Femur (tissue), 1 donor: ENCODE results near the gene ARAP3.

Experiments used
- DNase-seq: peaks from one replicate; pipeline ENCODE4 v3.0.0-alpha.2; 2017

The ARAP3 gene

DNA sequence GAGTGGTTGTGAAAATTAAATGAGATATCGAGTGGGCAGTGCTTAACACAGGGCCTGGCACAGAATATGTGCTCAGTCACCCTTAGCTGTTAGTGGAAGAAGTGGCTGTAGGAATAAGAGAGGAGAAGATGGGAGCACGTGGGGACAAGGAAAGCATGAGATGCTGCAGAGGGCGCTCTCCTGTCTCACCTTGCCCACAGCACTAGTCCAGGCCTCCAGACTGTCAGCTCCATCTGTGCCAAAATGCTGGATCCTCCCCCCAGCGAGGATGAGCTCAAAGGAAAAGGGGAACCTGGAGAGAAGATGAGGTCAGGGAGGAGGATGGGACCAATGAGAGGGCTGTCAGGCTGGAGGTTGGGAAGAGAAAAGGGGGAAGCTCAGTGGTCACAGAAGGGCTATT, 12.5 kb downstream of the ARAP3 start:
- DNase-seq = no peak

DNA sequence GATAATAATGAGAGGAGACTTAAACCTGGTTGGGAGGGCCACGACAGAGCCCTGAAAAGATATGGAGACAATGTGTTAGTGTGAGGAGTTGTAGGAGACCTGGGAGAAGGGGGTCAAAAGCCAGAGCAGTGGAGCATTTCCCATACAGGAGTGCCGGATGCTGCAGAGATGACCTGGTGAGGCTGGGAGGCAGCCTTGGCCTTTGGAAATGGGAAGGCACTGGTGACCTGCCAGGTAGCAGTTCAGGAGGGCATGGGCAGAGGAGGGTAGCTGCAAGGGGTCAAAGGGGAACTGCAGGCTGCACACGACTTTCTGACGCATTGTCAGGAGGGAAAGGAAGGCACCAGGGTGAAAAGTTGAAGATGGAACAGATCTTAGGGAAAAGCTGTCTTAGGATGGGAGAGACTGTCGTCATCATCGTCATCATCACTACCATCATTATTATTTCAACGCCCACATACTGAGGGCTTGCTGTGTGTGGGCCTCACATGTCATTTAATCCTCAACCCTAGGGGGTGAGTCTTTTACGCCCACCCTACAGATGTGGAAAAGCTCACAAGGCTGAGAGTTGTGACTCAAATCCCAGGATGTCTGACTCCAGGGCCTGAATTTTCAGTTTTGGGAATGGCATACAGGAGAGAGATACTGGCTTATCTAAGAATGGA, 13.3 kb downstream of the ARAP3 start:
- DNase-seq = no peak

DNA sequence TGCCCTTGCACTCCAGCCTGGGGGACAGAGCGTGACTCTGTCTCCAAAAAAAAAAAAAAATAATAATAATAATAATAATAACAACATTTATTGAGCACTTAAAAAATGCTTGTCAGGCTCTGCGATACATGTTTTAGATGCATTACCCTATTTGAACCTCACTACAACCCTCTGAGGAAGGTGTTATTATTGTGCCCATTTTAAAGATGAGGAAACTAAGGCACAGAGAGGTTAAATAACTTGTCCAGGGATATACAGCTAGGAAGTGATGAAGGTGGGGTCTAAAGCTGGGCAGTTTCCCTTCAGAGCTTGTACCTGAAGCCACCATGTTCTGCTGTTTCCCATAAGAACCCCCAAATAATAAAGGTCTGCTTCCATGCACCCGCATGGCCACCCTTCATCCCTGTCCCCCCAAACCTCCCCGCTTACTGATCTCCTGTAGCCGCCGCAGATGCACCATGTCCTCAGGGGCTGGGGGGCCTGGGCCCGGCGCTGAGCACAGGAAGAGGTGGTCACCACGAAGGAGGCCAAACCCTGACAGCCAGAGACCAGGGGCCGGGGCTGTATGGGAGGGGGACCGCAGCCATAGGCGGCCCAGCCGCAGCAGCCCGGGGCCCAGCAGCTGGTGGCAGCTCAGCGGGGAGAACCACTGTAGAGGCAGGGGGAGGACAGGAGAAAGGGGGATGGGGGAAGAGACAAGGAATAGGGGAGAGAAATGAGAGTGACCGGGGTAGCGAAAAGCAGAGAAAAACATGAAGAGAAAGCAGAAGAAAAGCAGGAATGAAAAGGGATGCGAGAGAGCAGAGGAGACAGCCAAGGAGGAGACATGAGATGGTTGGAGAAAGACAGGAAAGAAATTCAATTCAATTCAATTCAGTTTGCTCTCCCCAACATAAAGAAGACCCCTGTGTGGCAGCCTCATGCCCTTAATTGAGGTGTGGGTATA, 15.8 kb downstream of the ARAP3 start:
- no peak for DNase-seq

DNA sequence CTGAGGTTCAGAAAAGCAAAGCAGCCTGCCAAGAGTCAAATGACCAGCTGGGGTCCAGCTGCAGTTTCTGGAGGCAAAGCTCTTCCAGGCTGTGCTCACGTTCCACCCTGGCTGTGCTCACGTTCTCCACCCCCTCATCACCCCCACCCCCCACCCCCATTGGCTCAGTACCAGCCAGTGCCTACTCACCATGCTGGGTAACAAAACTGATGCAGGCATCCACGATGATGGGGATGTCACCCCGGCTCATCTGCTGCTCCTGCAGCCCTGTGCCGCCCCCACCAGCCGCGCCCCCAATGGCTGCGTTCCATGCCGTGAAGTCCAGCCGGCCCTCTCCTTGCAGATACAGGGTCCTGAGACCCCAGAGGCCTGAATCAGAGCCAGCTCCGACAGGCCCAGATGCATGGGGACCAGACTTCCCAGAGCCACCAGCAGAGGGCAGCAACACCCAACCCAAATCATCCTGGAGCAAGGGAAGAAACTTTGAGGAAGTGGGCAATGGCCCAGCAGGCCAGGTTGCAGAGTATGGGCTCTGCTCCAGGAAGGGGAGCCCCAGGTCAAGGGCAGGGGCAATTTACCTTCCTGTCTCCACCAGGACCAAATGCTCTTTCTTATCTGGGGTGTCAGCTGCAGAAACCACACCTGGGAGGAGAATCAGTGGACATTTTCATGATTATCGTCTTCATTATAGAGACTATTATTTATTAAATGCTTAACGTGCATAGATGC, 17.1 kb downstream of the ARAP3 start:
- DNase-seq = peak; percentile 84

DNA sequence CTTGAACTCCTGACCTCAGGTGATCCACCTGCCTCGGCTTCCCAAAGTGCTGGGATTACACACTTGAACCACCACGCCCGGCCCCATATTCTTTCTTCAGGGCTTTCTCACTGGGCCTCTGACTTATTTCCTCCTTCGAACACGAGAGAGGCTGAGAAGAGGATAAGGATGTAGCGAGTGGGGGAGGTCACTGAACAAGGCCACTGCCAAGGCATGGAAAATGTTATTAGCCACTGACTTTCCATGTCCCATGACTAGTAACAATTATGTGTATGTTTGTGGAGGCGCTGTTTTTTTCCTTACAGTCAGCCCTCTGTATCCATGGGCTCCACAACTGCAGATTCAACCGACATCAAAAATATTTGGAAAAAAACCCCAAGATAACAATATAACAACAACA, 18.5 kb downstream of the ARAP3 start:
- no peak for DNase-seq

DNA sequence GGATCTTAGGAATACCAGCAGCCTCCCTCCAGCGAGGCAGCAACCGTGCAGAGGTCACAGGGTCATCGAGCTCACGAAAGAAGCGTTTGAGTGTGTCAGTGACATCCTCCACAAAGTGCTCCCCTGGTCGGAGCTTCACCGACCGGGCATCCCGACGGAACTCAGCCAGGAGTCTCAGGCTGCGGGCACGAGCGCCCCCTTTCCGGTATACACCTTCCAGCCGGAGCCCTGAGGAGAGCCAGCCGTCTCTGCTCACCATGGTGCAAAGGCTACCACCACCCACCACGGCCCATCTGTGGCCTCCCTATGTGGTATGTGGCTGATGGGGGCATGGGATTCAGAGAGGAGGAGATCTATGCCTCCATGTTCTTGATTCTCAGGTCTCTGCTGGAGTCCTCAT, 20.0 kb downstream of the ARAP3 start:
- DNase-seq = no peak

DNA sequence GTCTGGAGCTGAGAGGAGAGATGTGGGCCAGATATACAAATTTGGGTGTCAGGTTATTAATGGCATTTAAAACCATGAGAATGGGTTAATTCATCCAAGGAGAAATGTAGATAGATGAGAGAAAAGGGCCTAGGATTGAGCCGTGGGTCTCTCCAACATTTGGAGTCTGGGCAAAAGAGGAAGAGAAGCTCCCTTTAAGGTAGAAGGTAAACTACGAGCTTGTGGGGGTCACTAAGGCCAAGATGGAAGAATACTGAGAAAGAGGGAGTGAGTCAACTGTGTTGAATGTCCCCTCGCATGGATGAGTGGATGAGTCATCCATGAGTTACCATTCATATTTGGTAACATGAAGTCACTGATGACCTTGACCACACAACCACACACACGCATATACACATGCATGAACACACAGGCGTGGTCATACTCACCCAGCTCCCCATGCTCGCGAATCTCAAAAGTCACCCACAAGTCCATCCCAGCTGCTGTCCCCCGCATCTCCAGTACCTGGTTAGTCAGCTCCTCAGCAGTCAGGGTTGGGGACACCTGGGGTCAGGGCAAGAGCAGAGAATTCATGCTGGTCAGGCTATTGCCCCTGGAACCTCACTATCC, 24.0 kb downstream of the ARAP3 start:
- no peak for DNase-seq

DNA sequence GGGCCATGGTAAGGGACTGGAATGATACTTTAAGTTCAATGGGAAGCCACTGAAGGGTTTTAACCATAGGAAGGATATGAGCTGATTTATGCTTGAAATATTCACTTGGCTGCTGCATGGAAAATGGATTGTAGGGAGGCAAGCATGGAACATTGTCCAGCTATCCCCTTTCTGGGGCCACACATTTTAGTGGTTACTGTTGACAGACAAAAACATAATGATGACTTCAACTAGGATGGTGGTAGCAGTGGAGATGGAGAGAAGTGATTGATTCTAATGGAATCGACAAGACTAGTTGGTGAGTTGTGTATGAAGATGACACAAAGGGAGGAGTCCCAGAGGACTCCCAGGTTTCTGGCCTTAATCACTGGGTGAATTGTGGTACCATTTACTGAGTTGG, 24.6 kb downstream of the ARAP3 start:
- no peak for DNase-seq

DNA sequence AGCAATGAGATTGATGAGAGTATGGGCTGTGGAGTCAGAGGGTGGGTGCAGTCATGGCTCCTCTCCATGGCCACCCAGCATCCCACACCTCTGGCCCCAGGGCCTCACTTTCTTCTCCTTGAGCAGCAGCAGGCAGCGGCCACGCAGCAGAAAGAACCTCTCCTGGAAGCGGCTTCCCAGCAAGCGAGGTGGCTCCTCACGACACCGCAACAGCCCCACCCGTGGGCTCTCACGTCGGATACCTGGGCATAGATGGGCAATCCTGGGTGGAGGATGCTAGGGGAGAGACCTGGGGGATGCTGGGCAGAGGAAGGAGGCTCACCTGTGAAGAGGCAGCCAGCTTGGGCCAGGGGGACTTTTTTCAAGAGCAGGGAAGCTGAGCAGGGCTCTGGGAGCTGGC, 25.6 kb downstream of the ARAP3 start:
- no peak for DNase-seq

DNA sequence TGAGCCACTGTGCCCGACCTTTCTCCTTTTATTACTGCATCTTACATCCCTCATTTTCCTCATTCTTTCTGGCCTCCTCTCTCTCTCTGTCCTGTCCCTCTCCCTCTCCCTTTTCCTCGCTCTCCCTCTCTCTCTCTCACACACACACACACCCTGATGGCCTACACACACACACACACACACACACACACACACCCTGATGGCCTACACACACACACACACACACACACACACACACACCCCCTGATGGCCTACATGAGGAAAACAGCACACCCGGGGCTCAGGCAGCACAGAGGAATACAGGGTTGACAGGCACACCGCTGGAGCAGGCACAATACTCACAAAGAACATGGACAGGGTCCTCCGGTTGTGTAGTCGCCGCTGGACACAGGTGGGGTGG, 27.0 kb downstream of the ARAP3 start:
- no peak for DNase-seq

DNA sequence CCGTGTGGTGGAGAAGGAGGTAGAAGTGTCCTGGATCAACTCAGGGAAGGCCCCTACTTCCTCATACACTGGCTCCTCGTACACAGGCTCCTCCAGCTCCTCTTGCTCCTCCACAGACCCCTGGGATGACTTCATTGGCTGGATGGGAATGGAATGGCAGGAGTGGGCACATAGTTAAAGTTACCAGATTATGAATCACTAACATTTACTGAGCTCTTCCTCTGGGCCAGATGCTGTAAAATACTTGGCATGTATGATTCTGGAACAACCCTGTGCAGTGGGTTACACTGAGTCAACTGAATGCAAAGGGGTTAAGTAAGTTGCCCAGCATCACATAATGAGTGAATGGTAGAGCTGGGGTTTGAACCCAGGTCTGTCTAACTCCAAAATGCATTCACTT, 27.7 kb downstream of the ARAP3 start:
- DNase-seq = no peak

DNA sequence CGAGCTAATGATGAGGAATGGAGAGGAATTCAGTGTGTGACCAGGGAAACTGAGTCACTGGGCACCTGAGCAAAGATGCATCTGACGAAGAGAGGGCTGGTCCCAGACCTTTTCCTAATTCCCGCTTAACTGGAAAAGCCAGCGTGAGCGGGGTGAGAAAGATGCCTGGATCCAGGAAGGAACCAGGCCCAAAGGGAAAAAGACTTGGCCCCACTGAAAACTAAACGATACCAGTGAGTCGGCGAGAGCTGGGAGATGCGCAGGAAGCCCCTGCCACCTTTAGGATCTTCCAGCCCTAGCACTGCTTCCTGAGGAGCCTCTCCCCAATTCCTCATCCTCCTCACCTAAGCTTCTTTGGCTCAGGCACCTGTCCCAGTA, 30.3 kb downstream of the ARAP3 start:
- no peak for DNase-seq

DNA sequence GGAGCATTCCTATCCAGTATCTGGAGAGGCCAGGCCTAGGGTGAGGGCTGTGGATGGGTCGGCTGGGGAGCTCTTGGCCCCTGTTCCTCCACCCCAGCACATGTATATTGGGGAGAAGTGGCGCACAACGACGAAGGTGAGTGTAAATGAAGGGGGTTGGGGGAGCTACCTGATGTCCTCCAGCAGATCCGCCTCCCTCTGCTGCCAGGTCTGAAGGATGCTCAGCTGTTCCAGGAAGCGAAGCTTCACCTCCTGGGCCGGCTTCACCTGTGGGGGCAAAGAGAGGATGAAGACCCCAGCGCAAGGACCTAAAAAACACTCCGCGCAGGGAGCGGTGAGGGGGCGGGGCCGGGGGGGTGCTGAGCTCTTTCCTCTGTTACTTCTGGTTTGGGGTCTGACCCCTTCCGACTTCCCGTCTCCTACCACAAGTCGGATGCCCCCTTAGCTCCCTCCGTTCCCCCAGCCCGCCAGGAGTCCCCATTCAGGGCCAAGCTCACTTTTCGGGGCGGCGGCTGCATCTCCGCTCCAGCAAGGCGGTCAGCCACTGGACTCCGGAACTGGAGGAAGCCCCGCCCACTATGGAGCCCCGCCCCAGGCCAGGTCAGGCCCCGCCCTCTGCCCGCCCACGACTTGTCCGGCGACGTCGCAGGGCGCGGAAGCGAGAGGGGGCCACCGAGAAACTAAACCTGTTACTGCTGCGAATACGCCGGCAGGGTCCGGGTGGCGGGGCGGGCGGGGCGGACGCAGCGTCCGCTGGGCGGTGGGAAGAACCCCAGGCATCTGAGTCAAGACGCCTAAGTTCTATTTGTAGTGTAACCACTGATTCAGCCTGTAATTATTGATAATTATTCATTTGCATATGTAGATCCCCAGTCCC, 30.9 kb downstream of the ARAP3 start, which contains the start of gene FCHSD1:
Gene FCHSD1 (minus strand): TSS at position 568 of the 877 bp plus-strand sequence. CDS start 50 bp downstream, at position 518.
- peak; percentile 94 for DNase-seq

DNA sequence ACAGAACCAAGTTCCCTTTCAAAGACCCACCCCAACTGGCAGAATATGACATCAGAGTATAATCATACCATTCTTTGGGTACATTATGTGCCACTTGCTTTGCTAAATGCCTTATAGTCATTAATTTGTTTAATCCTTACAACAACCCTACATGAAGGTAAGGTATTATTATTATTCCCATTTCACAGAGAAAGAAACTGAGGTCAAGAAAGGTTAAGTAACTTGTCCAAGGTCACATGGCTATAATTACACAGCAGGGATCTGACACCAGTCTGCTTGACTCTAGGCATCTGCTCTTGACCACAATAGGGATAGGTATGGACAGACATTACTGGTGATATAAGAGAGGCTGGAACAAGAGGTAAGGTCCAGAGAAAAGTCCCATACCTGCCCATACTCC, 32.1 kb downstream of the ARAP3 start:
- no peak for DNase-seq

DNA sequence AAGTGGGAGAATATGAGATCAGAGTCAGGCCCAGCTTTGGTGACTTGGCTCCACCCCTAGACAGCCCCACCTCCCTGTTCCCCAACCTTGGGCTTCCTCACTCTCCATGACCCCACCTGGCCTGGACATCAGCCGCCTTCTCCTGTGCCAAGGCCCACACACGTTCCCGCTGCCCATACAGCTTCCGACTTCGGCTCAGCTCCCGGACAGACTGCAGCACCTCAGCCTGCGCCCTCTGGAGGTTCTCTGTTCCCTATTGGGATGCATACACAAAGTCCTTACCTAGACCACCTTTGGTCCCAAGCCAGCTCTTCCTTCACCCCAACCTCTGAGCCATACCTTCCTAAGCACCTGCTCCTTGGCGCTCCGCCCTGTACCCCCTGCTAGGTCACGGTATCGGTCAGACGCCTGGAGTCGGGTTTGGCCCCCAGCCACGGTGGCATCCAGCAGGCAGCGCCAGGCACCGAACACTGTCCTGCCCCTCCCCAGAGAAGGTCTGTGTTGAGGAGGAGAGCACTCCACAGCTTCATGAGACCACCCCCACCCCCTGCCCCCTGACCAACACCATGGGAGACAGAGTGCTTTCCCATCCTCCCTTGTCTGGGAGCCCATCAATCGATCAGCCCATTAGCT, 32.9 kb downstream of the ARAP3 start:
- DNase-seq = no peak

DNA sequence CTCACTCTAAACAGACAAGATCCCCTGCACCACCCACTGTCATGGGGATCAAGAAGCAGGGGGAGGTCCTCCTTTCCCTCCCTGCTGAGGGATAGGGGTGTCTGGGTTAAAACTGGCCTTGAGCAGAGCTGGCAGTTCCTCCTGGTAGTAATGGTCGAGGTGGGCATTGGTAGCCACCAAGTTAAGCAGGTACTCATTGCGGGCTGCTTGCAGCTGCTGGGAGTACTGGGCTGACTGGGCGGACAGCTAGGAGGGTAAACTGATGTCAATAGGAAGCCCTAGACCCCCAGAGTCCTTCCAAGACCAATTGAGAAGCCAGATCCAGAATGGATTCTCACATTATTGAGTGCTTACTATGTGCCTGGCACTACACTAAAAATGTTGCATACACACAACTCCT, 34.2 kb downstream of the ARAP3 start:
- no peak for DNase-seq

DNA sequence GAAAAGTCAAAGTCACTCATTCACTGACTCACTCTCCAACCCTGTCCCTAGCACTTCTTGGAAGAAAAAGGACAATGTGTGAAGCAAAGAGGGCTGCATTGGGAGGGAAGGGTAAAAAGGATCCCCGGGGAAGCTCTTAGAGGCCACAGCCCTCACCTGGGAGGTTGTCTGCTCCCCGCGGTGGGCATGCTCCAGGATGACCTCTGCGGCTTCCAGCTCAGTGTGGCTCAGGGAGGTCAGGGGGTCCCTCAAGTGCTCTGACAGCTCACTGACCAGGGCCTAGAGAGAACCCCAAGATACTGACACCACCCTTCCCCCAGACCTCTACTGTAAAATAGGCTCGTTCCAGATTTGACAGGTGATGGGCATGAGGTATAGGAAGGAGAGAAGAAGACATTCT, 34.8 kb downstream of the ARAP3 start:
- no peak for DNase-seq

DNA sequence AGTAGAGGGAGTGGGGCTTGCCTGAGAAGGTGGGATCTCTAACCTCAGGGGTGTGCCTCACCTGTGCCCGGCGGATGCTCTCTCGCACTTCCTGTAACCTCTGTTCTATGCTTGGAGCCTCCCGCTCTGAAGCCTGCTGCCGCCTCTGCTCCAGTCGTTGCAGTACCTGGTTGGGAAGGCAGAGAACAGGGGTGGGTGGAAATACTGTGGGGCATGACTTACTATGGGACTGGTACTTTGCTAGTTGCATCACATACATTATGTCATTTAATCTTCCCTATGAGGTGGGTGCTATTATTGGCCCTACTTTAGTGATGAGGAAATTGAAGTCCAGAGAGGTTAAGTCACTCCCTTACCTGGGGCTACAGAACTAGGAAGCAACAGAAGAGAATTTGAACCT, 36.0 kb downstream of the ARAP3 start:
- DNase-seq = no peak

DNA sequence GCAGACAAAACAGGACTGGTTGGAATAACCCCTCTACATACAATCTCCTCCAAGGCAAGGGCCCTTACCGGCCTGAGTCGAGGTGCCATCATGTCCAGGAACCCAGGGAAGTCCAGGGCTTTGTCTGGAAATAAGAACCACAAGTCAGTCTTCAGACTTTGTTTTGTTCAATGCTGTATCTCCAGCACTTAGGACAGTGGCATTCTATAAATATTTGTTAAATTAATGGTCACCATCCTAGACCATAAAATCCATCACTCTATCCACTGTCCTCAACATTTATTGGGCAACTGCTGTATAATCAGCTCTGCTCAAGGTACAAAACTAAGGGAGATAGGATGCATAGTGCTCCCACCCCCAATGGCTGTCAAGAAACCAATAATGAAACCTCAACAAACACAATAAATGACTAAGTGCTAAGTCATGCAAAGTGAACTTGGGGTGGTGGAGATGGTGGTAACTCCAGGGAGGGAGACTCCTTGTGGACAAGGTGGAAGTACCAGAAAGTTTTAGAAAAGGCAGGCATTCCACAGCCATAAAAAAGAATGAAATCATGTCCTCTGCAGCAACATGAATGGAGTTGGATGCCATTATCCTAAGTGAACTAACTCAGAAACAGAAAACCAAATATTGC, 40.3 kb downstream of the ARAP3 start:
- no peak for DNase-seq

DNA sequence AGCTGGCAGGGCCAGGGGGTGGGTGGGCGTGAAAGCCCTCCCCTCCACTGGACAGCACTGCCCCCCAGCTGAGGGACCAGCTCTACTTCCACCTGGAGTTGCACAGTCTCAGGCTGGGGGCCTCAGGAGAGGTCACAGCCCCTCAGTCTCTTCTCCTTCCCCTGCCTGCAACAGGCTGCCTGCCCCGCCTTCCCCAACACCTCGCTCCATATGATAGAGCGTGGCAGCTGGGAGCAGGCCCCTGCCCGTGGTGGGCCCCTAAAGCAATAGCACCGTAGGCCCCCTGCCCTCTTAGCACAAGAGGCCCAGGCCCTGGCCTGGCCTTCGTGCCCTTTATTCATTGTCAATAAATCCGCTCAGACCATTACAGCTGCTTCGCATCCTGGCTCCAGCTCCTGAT, 41.3 kb downstream of the ARAP3 start:
- DNase-seq = no peak

DNA sequence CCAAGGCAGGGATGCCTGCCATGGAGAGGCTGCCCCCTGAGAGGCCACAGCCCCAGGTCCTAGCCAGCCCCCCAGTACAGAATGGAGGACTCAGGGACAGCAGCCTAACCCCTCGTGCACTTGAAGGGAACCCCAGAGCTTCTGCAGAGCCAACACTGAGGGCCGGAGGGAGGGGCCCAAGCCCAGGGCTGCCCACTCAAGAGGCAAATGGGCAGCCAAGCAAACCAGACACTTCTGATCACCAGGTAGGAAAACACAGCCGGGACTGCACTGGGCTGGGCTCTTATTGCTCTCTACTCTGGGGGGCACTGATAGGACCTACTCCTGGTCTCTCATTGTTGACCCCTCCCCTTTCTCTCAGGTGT, 42.0 kb downstream of the ARAP3 start:
- DNase-seq = no peak
